H1 (cell line): Measurements from ENCODE around the gene SLC16A11. TPM values are rescaled to one million over a fixed set of nuclear protein-coding genes. Genes with fewer than 3 reads are reported as not detected.

Experiments
- FOSL1 ChIP-seq: IDR thresholded peaks from 2 replicates; pipeline ENCODE4 v1.6.1; 2011; ENCODE audit warnings: mild to moderate bottlenecking, low read depth, low read length, moderate library complexity; ENCODE audit not compliant: insufficient read depth
- HDAC6 ChIP-seq: IDR thresholded peaks from one replicate; pipeline ENCODE4 v1.7.1; 2012; ENCODE audit warnings: low read depth, mild to moderate bottlenecking, inconsistent platforms, low read length, moderate library complexity
- KDM4A ChIP-seq: IDR thresholded peaks from one replicate; pipeline ENCODE4 v1.7.1; 2012; ENCODE audit warnings: low read depth, mild to moderate bottlenecking, moderate library complexity, low read length, inconsistent platforms; ENCODE audit not compliant: severe bottlenecking
- ZNF274 ChIP-seq: IDR thresholded peaks from 2 replicates; pipeline ENCODE4 v1.7.0; 2012; ENCODE audit warnings: low read length, borderline replicate concordance; ENCODE audit errors: extremely low read depth
- polyA plus RNA-seq, 7 experiments: library from polyadenylated mRNA; depleted of rRNA in 3 of 7; stranded (reverse) in 5 of 7; unstranded in 2 of 7; fragments of >200 nt in 5 of 7; fragments of 200-250 nt in 2 of 7; gene quantifications; 1 replicate in 5 of 7; 2 replicates in 1 of 7; 4 replicates in 1 of 7; pipeline versions ENCODE4 v1.2.1 to v1.2.3, GENCODE V29; 2011 to 2013; ENCODE audit warnings: missing spikeins in 2 of 7, mixed read lengths in 2 of 7
- total RNA-seq: library from RNA; stranded (reverse); fragmentation: NEBNext Ultra II Directional; extraction: Animal tissue kit (Norgen Biotek cat#: 25700); gene quantifications from 2 replicates; pipeline ENCODE4 v1.2.1, GENCODE V29; 2021

SLC16A11 gene
- total and polyA plus RNA-seq, 2 of the 8 experiments (the other 6 are each of a cell fraction or from before 2014, with no cell fraction given) = 0.35 to 0.39 TPM

DNA sequence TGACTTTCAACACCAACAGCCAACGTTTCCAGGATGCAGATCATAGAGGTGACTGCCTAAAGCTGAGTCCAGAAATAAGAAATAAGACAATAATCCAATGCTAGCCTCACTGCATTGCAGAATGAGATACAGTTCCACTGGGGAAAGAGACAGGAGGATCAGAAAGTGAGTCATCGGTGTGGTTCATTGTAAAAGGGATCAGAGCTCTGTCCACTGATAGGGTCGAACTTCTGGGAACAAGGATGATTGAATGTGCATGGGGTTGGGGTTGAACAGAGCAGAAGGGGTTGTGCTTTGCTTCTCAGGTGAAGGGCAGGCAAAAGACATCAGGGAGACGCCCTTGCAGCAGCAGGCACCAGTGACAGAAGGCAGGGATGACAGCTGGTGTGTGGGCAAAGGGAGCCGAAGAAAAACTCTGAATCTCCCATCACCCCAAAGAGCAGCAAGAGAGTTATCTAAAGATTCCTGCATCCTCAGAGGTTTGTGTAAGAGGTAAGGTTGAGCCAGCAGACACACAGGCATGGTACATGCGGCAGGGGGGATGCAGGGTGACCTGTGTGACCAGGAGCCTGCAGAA is 19.7 kb upstream of the SLC16A11 start (continued):
- no peak for TF ChIP-seq FOSL1
- no peak for TF ChIP-seq KDM4A
- no peak for TF ChIP-seq ZNF274
- no peak for TF ChIP-seq HDAC6
- TF ChIP-seq, all 59 proteins: peak for 0
